22Rv1 (cell line): ENCODE measurements around the gene SLC35F3.

Source experiments
- H3K27ac ChIP-seq: fragments of 450-650 bp; 2 replicates; pipeline ENCODE4 v1.5.1; 2017
- CTCF ChIP-seq: fragments of 450-650 bp; IDR thresholded peaks from 2 replicates; pipeline ENCODE4 v1.5.1; 2017; ENCODE audit warnings: mild to moderate bottlenecking
- ZFX ChIP-seq: fragments of 450-650 bp; IDR thresholded peaks from 2 replicates; pipeline ENCODE4 v1.6.1; 2017; ENCODE audit warnings: antibody characterized with exemption, borderline replicate concordance

Gene SLC35F3

GRCh38 chr1:234264832-234265231, 360.4 kb downstream of the SLC35F3 start:
- H3K27ac ChIP-seq: no peak overlapping the region
- no peak for TF ChIP-seq ZFX
- TF ChIP-seq CTCF: no peak

DNA sequence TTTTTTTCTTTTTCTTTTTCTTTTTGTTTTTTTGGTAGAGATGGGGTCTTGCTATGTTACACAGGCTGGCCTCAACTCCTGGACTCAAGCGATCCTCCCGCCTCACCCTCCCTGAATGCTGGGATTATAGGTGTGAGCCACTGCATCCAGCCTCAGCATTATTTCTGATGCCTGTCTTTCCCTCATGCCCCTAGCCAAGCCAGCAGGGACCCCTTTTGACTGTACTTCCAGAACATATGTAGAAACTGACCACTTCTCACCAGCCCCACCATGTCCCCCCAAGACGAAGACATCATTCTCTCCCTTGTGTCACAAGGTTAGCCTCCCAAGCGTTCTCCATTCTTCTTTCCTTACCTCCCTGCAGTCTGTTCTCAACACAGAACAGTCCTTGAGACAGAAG, 360.8 kb downstream of the SLC35F3 start:
- no peak for TF ChIP-seq CTCF
- TF ChIP-seq ZFX: no peak
- no peak overlapping the region for H3K27ac ChIP-seq

DNA sequence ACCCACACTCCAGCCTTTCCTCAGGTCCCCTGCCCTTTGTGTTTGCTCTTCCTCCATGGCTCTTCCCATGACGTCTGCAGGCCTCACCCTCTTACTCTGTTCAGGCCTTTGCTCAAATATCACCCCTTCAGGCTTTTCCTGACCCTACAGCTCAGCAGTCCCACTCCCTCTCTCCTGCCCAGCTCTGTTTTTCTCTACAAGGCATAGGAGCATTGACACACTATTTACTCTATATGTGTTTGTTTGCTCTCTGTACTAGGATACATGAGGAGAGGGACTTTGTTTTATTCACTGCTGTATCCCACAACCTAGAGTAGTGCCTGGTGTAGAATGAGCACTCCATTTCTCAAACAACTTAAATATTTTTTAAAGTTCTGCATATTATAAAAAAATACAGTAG, 361.4 kb downstream of the SLC35F3 start:
- no peak overlapping the region for H3K27ac ChIP-seq

GRCh38 chr1:234270093-234270492, 365.6 kb downstream of the SLC35F3 start:
- no peak overlapping the region for H3K27ac ChIP-seq
- TF ChIP-seq CTCF (no peak), ZFX (no peak)

More for the DNA sequence above, 361.4 kb downstream of the SLC35F3 start:
- no peak for TF ChIP-seq CTCF
- TF ChIP-seq ZFX: no peak

GRCh38 chr1:234270581-234271242, 366.2 kb downstream of the SLC35F3 start:
- TF ChIP-seq CTCF (no peak), ZFX (no peak)
- H3K27ac ChIP-seq: no peak overlapping the region

DNA sequence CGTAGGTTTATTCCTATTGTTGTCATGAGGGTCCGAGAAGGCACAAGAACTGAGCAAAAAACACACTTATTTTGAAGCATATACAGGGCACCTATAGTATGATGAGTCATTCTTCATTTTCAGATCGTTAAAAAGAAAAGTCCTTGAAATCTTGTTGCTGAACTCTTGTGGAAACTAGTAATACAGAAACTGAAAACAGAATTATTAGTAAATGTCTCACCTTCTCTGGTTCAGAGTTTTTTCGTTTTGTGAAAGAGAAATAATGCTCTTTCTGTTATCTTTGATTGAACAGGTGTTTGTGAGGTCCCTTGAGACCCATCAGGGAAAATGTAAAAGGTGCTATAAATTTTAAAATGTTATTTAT, 366.7 kb downstream of the SLC35F3 start:
- TF ChIP-seq CTCF (no peak), ZFX (no peak)
- H3K27ac ChIP-seq: no peak overlapping the region

DNA sequence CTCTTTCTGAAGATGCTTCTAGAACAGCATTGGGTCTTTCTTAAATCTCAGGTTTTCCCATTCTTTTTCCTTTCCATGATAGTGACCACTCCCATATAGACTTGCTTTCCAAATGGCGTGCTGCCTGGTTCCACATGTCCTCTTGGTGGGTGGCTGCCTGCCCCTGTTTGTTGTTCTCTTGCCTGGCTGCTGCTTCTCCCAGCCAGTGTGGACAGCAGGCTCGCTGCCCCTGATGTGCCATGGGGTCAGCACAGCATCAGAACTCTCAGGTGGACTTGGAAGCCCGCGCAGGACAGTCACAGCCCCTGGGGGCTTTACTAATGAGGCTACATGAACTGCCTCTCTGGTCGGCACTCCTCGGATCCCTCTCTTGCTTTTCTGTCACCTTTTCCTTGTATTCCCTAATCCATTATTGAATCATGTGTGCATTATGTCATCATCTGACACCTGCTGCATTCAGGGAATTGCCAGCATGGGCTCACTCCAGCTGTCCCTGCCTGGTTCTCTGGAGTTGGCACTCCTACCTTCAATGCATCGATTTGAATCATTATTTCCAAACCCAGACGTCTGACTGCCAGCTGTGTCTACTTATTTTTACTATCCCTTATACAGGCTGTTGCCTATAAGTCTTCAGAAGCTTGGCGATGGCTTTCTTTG, 368.3 kb downstream of the SLC35F3 start:
- TF ChIP-seq CTCF (no peak), ZFX (no peak)
- no peak overlapping the region for H3K27ac ChIP-seq
